Measurements from ENCODE around the gene PIM1. TPM values are rescaled to one million over a fixed set of nuclear protein-coding genes. Genes with fewer than 3 reads are reported as not detected.

Gene PIM1
- total and polyA plus RNA-seq, 9 of the 15 experiments (the other 6 are each of a cell fraction or from before 2014, with no cell fraction given) = 19.0 to 789 (median 212) TPM

GRCh38 chr6:37182736-37183590 is 13.0 kb downstream of the PIM1 start (continued):
- TF ChIP-seq MAFG (tag; conservative IDR thresholded peaks at IDR 0.05) (no peak), ZNF217 (CRISPR knock-in tag; IDR thresholded peaks at IDR 0.05) (no peak), FOXP4 (CRISPR knock-in tag; IDR thresholded peaks at IDR 0.05; ENCODE audit: borderline replicate concordance) (0 out of 2 replicates have a peak, but pooled peaks have one; percentile 54), SMAD4 (CRISPR knock-in tag; conservative IDR thresholded peaks at IDR 0.05) (peak; percentile 95), YY1 (IDR thresholded peaks at IDR 0.05; ENCODE audit: borderline replicate concordance in 1 of 3, control insufficient read depth in 1 of 3, extremely low read depth in 1 of 3, insufficient read depth in 3 of 3, insufficient read length in 1 of 3, insufficient replicate concordance in 2 of 3, low read depth in 1 of 3, low read length in 2 of 3) (peak in 1 of 3 experiments; percentile 54), CC2D1A (IDR thresholded peaks at IDR 0.05) (peak; percentile 78; the same call in 1 of the 2 replicates), LCOR (CRISPR knock-in tag; IDR thresholded peaks at IDR 0.05) (no peak), ZNF23 (CRISPR knock-in tag; IDR thresholded peaks at IDR 0.05) (no peak), PHB2 (IDR thresholded peaks at IDR 0.05; ENCODE audit: low read depth) (peak; percentile 75; the same call in 1 of the 2 replicates), ZZZ3 (IDR thresholded peaks at IDR 0.05) (no peak), THRAP3 (IDR thresholded peaks at IDR 0.05; ENCODE audit: borderline replicate concordance) (no peak), ZNF668 (CRISPR knock-in tag; IDR thresholded peaks at IDR 0.05) (peak; percentile 81), THRA (IDR thresholded peaks at IDR 0.05) (no peak), ZNF146 (CRISPR knock-in tag; IDR thresholded peaks at IDR 0.05; ENCODE audit: unreplicated experiment) (no peak), ZKSCAN3 (CRISPR knock-in tag; IDR thresholded peaks at IDR 0.05) (no peak), ATF3 (IDR thresholded peaks at IDR 0.05) (peak; percentile 52; the same call in 1 of the 2 replicates), ATF3 (CRISPR knock-in tag; conservative IDR thresholded peaks at IDR 0.05) (no peak), ZHX1 (conservative IDR thresholded peaks at IDR 0.05; ENCODE audit: low read length) (0 out of 2 replicates have a peak, but pooled peaks have one; percentile 81), CAMTA2 (CRISPR knock-in tag; conservative IDR thresholded peaks at IDR 0.05) (peak; percentile 86; the same call in 1 of the 2 replicates), ZNF212 (CRISPR knock-in tag; IDR thresholded peaks at IDR 0.05) (no peak), ZSCAN32 (CRISPR knock-in tag; IDR thresholded peaks at IDR 0.05) (no peak)
